Neuronal stem cell (in vitro differentiated cells): ENCODE data around the gene INSM1.

Experiments used
- DNase-seq: peaks from one replicate; pipeline ENCODE4 v3.0.0-alpha.2; 2013; ENCODE audit warnings: low spot score
- H2AFZ ChIP-seq: one replicate; pipeline ENCODE4 v1.6.1; 2013; ENCODE audit warnings: mild to moderate bottlenecking, low read length, inconsistent platforms
- H2AK5ac ChIP-seq: 2 replicates; pipeline ENCODE4 v1.6.1; 2013; ENCODE audit warnings: low read depth, mild to moderate bottlenecking, inconsistent platforms, low read length, moderate library complexity, mixed read lengths
- H2BK120ac ChIP-seq: 2 replicates; pipeline ENCODE4 v1.6.1; 2013; ENCODE audit warnings: low read depth, mild to moderate bottlenecking, inconsistent platforms, low read length, moderate library complexity, mixed read lengths
- H2BK12ac ChIP-seq: one replicate; pipeline ENCODE4 v1.6.1; 2013; ENCODE audit warnings: low read length, inconsistent platforms
- H2BK15ac ChIP-seq: 2 replicates; pipeline ENCODE4 v1.6.1; 2013; ENCODE audit warnings: mild to moderate bottlenecking, low read length, inconsistent platforms, mixed read lengths
- H2BK5ac ChIP-seq: one replicate; pipeline ENCODE4 v1.6.1; 2013; ENCODE audit warnings: inconsistent platforms, mild to moderate bottlenecking, low read length, moderate library complexity
- H3K14ac ChIP-seq: one replicate; pipeline ENCODE4 v1.6.1; 2013; ENCODE audit warnings: low read length, inconsistent platforms
- H3K18ac ChIP-seq: 2 replicates; pipeline ENCODE4 v1.6.1; 2013; ENCODE audit warnings: low read length, inconsistent platforms
- H3K23ac ChIP-seq: 2 replicates; pipeline ENCODE4 v1.6.1; 2013; ENCODE audit warnings: low read depth, mild to moderate bottlenecking, mixed read lengths, low read length, inconsistent platforms; ENCODE audit not compliant: poor library complexity
- H3K27ac ChIP-seq: replicated peaks from 3 replicates; pipeline ENCODE4 v1.5.1; 2013; ENCODE audit warnings: low read length, inconsistent platforms
- H3K27me3 ChIP-seq, 3 experiments: 2 replicates each; pipeline ENCODE4 v1.6.1; 2013; ENCODE audit warnings: low read length in 3 of 3, mild to moderate bottlenecking in 2 of 3, inconsistent platforms in 1 of 3, low read depth in 1 of 3, mixed read lengths in 1 of 3, moderate library complexity in 1 of 3; ENCODE audit not compliant: control insufficient read depth in 3 of 3, insufficient read depth in 3 of 3
- H3K36me3 ChIP-seq, 2 donors: replicated peaks in 1 of 2; 2 replicates each; pipeline ENCODE4 v1.6.1; 2013; ENCODE audit warnings: low read length in 2 of 2; ENCODE audit not compliant: control insufficient read depth in 2 of 2, insufficient read depth in 2 of 2
- H3K4ac ChIP-seq: 2 replicates; pipeline ENCODE4 v1.6.1; 2013; ENCODE audit warnings: inconsistent platforms, mild to moderate bottlenecking, low read length, moderate library complexity
- H3K4me1 ChIP-seq, 2 donors: 1 replicate in 1 of 2; 2 replicates in 1 of 2; pipeline ENCODE4 v1.6.1; 2013; ENCODE audit warnings: low read length in 2 of 2, low read depth in 1 of 2; ENCODE audit not compliant: control insufficient read depth in 2 of 2, insufficient read depth in 1 of 2
- H3K4me2 ChIP-seq: one replicate; pipeline ENCODE4 v1.6.1; 2013; ENCODE audit warnings: mild to moderate bottlenecking, low read length, inconsistent platforms; ENCODE audit not compliant: insufficient read depth, poor library complexity, severe bottlenecking
- H3K4me3 ChIP-seq, 2 donors: 2 replicates each; pipeline ENCODE4 v1.5.1; 2013; ENCODE audit warnings: low read length in 2 of 2, mild to moderate bottlenecking in 2 of 2, inconsistent platforms in 1 of 2, moderate library complexity in 1 of 2
- H3K79me1 ChIP-seq: one replicate; pipeline ENCODE4 v1.6.1; 2013; ENCODE audit warnings: low read depth, mild to moderate bottlenecking, inconsistent platforms, low read length, moderate library complexity
- H3K9ac ChIP-seq: one replicate; pipeline ENCODE4 v1.6.1; 2013; ENCODE audit warnings: mild to moderate bottlenecking, low read depth, low read length, inconsistent platforms; ENCODE audit not compliant: poor library complexity
- H3K9me3 ChIP-seq, 2 donors: replicated peaks in 1 of 2; 2 replicates each; pipeline versions ENCODE3 to v1.6.1; 2013; ENCODE audit warnings: low read length in 2 of 2, mild to moderate bottlenecking in 2 of 2, inconsistent platforms in 1 of 2, low read depth in 1 of 2, mixed read lengths in 1 of 2, moderate library complexity in 1 of 2; ENCODE audit not compliant: control insufficient read depth in 2 of 2, insufficient read depth in 1 of 2
- H4K8ac ChIP-seq: one replicate; pipeline ENCODE4 v1.6.1; 2013; ENCODE audit warnings: low read depth, mild to moderate bottlenecking, inconsistent platforms, low read length, moderate library complexity
- H4K91ac ChIP-seq: one replicate; pipeline ENCODE4 v1.6.1; 2013; ENCODE audit warnings: low read length, low read depth, mild to moderate bottlenecking, inconsistent platforms; ENCODE audit not compliant: poor library complexity
- WGBS, 2 donors: extraction: QIAGEN DNeasy Blood & Tissue Kit; methylation state at CpG; one replicate each; pipeline ENCODE4 v1.1.7; 2013; ENCODE audit warnings: missing lambda C conversion rate in 2 of 2, mixed read lengths in 1 of 2; ENCODE audit not compliant: insufficient read length in 2 of 2, insufficient replicate concordance in 1 of 2; ENCODE audit errors: extremely low coverage in 2 of 2; 5-methylcytosine and 5-hydroxymethylcytosine counted together

INSM1 gene

GRCh38 chr20:20363434-20363798 is 4.5 kb upstream of the INSM1 start:
- no peak overlapping the region for H2AK5ac ChIP-seq
- H3K27ac ChIP-seq = no peak overlapping the region
- H2BK120ac ChIP-seq = no peak overlapping the region
- H3K4me3 ChIP-seq = no peak overlapping the region
- H3K4me2 ChIP-seq = peak overlapping the region; percentile 32
- no peak overlapping the region for H4K8ac ChIP-seq
- DNase-seq = no peak
- no peak overlapping the region for H2BK12ac ChIP-seq
- no peak overlapping the region for H2BK15ac ChIP-seq
- no peak overlapping the region for H3K14ac ChIP-seq
- H3K9me3 ChIP-seq = no peaks in the 10 kb centered on the region
- WGBS, 2 donors = no CpG with 5 or more reads among the region's 15 CpGs
- H3K4ac ChIP-seq = no peak overlapping the region
- peak overlapping the region; percentile 83 for H2AFZ ChIP-seq
- H3K4me1 ChIP-seq = peaks cover 11 to 25% of the 10 kb centered on the region in 2 donors
- H2BK5ac ChIP-seq = no peak overlapping the region
- no peak overlapping the region for H4K91ac ChIP-seq
- peak overlapping the region; percentile 76 for H3K23ac ChIP-seq
- H3K27me3 ChIP-seq = peaks cover 27 to 81% (median 74%) of the 10 kb centered on the region in 3 experiments
- H3K9ac ChIP-seq = no peak overlapping the region
- H3K36me3 ChIP-seq = no peaks in the 10 kb centered on the region
- H3K79me1 ChIP-seq = no peaks in the 10 kb centered on the region
- peak overlapping the region; percentile 42 for H3K18ac ChIP-seq

GRCh38 chr20:20363799-20364592 is 3.9 kb upstream of the INSM1 start:
- Histone ChIP-seq H3K9ac (no peak overlapping the region), H3K4me2 (peak overlapping the region; percentile 44), H2BK5ac (no peak overlapping the region), H2BK12ac (no peak overlapping the region), H3K14ac (no peak overlapping the region), H3K4me3 (no peak overlapping the region), H3K9me3 (no peaks in the 10 kb centered on the region), H2BK15ac (peak overlapping the region; percentile 45), H2AFZ (peak overlapping the region; percentile 83), H3K18ac (peak overlapping the region; percentile 52), H3K79me1 (no peaks in the 10 kb centered on the region), H3K4ac (no peak overlapping the region), H3K27me3 (peaks cover 32 to 81% (median 80%) of the 10 kb centered on the region in 3 experiments), H2AK5ac (no peak overlapping the region), H3K4me1 (peaks cover 11 to 27% of the 10 kb centered on the region in 2 donors), H2BK120ac (no peak overlapping the region), H3K23ac (peak overlapping the region; percentile 53), H3K27ac (no peak overlapping the region), H4K8ac (no peak overlapping the region), H3K36me3 (no peaks in the 10 kb centered on the region), H4K91ac (no peak overlapping the region)
- peak; percentile 58 for DNase-seq
- WGBS, 2 donors = no CpG with 5 or more reads among the region's 70 CpGs

- no peak for DNase-seq
- H4K91ac ChIP-seq = no peak overlapping the region
- H3K36me3 ChIP-seq = no peaks in the 10 kb centered on the region
- peak overlapping the region; percentile 53 for H3K23ac ChIP-seq
- no peak overlapping the region for H3K14ac ChIP-seq
- H4K8ac ChIP-seq = no peak overlapping the region
- peaks cover 40 to 87% (median 84%) of the 10 kb centered on the region in 3 experiments for H3K27me3 ChIP-seq
- no CpG with 5 or more reads among the region's 70 CpGs for whole genome bisulfite sequencing, 2 donors
- H2BK12ac ChIP-seq = no peak overlapping the region
- H3K18ac ChIP-seq = peak overlapping the region; percentile 59
- H2AFZ ChIP-seq = peak overlapping the region; percentile 83
- peak overlapping the region; percentile 23 for H3K4me2 ChIP-seq
- no peak overlapping the region for H3K4ac ChIP-seq
- H3K4me3 ChIP-seq = no peak overlapping the region
- H2BK120ac ChIP-seq = no peak overlapping the region
- H3K9ac ChIP-seq = no peak overlapping the region
- no peak overlapping the region for H2BK5ac ChIP-seq
- no peaks in the 10 kb centered on the region for H3K79me1 ChIP-seq
- no peak overlapping the region for H3K27ac ChIP-seq
- peaks cover 11 to 33% of the 10 kb centered on the region in 2 donors for H3K4me1 ChIP-seq
- H2BK15ac ChIP-seq = peak overlapping the region; percentile 45
- H2AK5ac ChIP-seq = peak overlapping the region; percentile 61
- H3K9me3 ChIP-seq = no peaks in the 10 kb centered on the region
Observed at GRCh38 chr20:20364593-20365479, 3.1 kb upstream of the INSM1 start.
